Prostate gland (tissue), 2 donors: ENCODE results near the gene GEMIN7. TPM values are rescaled to one million over a fixed set of nuclear protein-coding genes. Genes with fewer than 3 reads are reported as not detected.

Source experiments
- DNase-seq: peaks from one replicate; pipeline ENCODE4 v3.0.0-alpha.2; 2019; ENCODE audit warnings: low spot score
- H3K27ac ChIP-seq, 2 donors: fragments of 200-600 bp; sonication (generic); 2 replicates each; pipeline ENCODE4 v1.5.1; 2017 to 2019
- H3K27me3 ChIP-seq: fragments of 200-600 bp; sonication (generic); replicated peaks from 2 replicates; pipeline ENCODE4 v1.5.1; 2019; ENCODE audit not compliant: insufficient read depth
- H3K36me3 ChIP-seq, 2 donors: fragments of 200-600 bp; sonication (generic); 1 replicate in 1 of 2; 2 replicates in 1 of 2; pipeline versions ENCODE4 v1.5.1 to v1.8.1; 2017 to 2019
- H3K4me1 ChIP-seq: fragments of 200-600 bp; sonication (generic); replicated peaks from 2 replicates; pipeline ENCODE4 v1.5.1; 2019
- H3K4me3 ChIP-seq, 2 donors: fragments of 200-600 bp; sonication (generic); 2 replicates each; pipeline ENCODE4 v1.5.1; 2017 to 2019
- H3K9me3 ChIP-seq: fragments of 200-600 bp; sonication (generic); 2 replicates; pipeline ENCODE4 v1.5.1; 2017
- POLR2A ChIP-seq: fragments of 450-650 bp; IDR thresholded peaks from one replicate; pipeline ENCODE4 v1.6.1; 2016; ENCODE audit warnings: antibody characterized with exemption, mild to moderate bottlenecking
- POLR2AphosphoS5 ChIP-seq: sonication (generic); formaldehyde crosslinking; IDR thresholded peaks from one replicate; pipeline ENCODE4 v1.6.1; 2017; ENCODE audit warnings: antibody characterized with exemption
- WGBS: methylation state at CpG from one replicate; pipeline ENCODE4 v1.1.5; 2018; 5-methylcytosine and 5-hydroxymethylcytosine counted together
- intact Hi-C: fragments of 100-400 bp; cut with DNase I; formaldehyde crosslinking; loops from one replicate; pipeline ENCODE4 v1.14.2; 2022
- total RNA-seq, 2 donors: library from RNA; depleted of rRNA; stranded (reverse); fragments of >200 nt; gene quantifications; one replicate each; pipeline ENCODE4 v1.1.0, GENCODE V29; 2016
- TF ChIP-seq, protein P1 (sequence below), 4 experiments: fragments of 200-600 bp in 2 of 4; fragments of 450-650 bp in 2 of 4; sonication (generic) in 2 of 4; IDR thresholded peaks; 1 replicate in 3 of 4; 2 replicates in 1 of 4; pipeline ENCODE4 v1.5.1; 2016 to 2019; ENCODE audit warnings: antibody characterized with exemption in 4 of 4, mild to moderate bottlenecking in 2 of 4, moderate library complexity in 2 of 4

The GEMIN7 gene
- total RNA-seq, 2 donors from 2014 or later, result 13.9 to 41.0 TPM

DNA sequence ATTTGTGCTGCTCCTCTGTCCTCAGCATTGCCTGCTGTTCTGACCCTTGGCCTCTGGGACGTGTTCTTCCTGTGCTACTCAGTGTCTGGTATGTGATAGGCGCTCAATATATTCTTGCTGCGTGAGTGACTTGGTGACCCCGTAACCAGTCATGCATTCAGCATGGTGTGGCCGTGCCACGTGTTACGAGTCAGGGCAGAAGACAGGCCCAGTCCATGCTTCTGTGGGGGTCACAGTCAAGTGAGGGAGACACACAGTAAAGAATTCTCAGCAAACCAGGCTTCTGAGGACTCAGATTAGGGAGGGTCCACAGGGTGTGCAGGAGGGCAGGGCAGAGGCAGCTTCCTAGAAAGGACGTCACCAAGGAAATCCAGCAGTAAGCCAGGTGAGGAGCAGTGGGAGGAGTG lies 21.8 kb downstream of the GEMIN7 start:
- WGBS, result 78% methylated on average over 8 of the region's 8 CpGs
- TF ChIP-seq, protein P1, sequence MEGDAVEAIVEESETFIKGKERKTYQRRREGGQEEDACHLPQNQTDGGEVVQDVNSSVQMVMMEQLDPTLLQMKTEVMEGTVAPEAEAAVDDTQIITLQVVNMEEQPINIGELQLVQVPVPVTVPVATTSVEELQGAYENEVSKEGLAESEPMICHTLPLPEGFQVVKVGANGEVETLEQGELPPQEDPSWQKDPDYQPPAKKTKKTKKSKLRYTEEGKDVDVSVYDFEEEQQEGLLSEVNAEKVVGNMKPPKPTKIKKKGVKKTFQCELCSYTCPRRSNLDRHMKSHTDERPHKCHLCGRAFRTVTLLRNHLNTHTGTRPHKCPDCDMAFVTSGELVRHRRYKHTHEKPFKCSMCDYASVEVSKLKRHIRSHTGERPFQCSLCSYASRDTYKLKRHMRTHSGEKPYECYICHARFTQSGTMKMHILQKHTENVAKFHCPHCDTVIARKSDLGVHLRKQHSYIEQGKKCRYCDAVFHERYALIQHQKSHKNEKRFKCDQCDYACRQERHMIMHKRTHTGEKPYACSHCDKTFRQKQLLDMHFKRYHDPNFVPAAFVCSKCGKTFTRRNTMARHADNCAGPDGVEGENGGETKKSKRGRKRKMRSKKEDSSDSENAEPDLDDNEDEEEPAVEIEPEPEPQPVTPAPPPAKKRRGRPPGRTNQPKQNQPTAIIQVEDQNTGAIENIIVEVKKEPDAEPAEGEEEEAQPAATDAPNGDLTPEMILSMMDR (IDR thresholded peaks at IDR 0.05), result no peak
- TF ChIP-seq POLR2A (no peak), POLR2AphosphoS5 (no peak)
- intact Hi-C loops, result no loop called here
- Histone ChIP-seq H3K4me3 (no peak overlapping the region), H3K27me3 (no peaks in the 10 kb centered on the region), H3K9me3 (no peaks in the 10 kb centered on the region), H3K27ac (no peak overlapping the region), H3K4me1 (peaks cover 23% of the 10 kb centered on the region), H3K36me3 (no peaks in the 10 kb centered on the region)
- no peak for DNase-seq

DNA sequence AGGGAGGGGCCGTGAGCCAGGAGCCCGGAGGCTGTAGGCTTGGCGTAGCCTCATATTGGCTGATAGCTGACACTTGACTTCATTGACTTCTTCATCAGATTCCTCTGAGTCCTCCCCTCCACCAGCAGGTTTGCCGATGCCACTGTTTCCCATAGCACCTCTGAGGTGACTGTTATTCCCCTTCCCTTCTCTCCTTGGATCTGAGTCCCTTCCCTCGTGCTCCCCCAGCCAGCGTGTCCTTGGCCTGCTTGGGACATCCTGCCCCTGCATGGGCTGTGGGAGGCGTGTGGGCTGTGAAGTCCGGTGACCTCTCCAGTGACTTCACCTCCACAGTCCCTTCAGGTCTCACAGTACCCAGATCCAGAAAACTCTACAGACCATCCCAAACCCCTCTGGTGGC lies 22.7 kb downstream of the GEMIN7 start:
- intact Hi-C loops, result no loop called here
- no peak overlapping the region for H3K4me3 ChIP-seq
- TF ChIP-seq POLR2AphosphoS5, result no peak
- TF ChIP-seq, protein P1 (IDR thresholded peaks at IDR 0.05), result no peak
- no peak for TF ChIP-seq POLR2A
- H3K36me3 ChIP-seq, result no peaks in the 10 kb centered on the region
- 88% methylated on average over 8 of the region's 8 CpGs for WGBS
- no peaks in the 10 kb centered on the region for H3K9me3 ChIP-seq
- DNase-seq, result no peak
- H3K4me1 ChIP-seq, result peaks cover 23% of the 10 kb centered on the region
- no peaks in the 10 kb centered on the region for H3K27me3 ChIP-seq
- no peak overlapping the region for H3K27ac ChIP-seq

DNA sequence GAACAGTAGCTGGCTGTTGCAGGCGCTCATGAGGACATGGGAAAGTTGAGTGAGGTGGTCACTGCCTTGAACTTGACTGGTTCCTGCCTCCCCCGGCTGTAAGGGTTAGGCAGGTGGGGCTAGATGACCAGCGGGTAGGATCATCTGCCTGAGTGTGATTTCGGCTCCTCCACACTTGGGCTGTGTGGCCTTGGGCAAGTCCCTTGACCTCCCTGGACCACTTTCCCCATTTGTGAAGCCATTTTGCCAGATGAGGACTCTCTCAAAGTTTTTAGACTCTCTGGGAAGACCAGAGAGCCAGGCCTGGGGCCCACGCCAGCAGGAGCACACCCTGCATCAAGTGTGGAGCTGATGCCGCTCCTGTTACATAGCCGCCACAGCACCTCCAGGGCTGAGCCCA lies 23.4 kb downstream of the GEMIN7 start:
- Histone ChIP-seq H3K9me3 (no peaks in the 10 kb centered on the region), H3K27me3 (no peaks in the 10 kb centered on the region), H3K4me3 (no peak overlapping the region), H3K27ac (no peak overlapping the region), H3K4me1 (peaks cover 20% of the 10 kb centered on the region), H3K36me3 (no peaks in the 10 kb centered on the region)
- TF ChIP-seq POLR2A, result no peak
- no peak for TF ChIP-seq POLR2AphosphoS5
- 98% methylated on average over 7 of the region's 7 CpGs for WGBS
- intact Hi-C loops, result no loop called here
- no peak for DNase-seq

DNA sequence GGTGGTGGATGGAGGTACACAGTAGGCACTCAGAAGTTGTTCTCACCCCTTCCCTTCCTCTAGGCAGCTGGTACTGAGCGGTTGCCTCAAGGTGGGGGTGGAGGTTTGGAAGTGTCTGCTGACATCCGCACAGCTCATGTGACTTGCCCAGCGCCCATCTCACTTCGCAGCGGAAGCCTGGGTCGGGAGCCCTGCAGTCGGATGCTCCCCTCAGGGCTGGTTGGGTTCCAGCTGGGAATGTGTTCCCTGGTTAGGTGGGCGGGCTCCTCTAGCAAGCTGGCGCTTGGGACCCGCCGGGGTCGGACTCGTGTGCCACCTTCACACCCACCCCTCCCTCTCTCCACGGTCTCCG lies 24.1 kb downstream of the GEMIN7 start:
- 14% methylated on average over 15 of the region's 15 CpGs for WGBS
- TF ChIP-seq, protein P1 (IDR thresholded peaks at IDR 0.05), result no peak
- TF ChIP-seq POLR2A, result no peak
- TF ChIP-seq POLR2AphosphoS5, result no peak

DNA sequence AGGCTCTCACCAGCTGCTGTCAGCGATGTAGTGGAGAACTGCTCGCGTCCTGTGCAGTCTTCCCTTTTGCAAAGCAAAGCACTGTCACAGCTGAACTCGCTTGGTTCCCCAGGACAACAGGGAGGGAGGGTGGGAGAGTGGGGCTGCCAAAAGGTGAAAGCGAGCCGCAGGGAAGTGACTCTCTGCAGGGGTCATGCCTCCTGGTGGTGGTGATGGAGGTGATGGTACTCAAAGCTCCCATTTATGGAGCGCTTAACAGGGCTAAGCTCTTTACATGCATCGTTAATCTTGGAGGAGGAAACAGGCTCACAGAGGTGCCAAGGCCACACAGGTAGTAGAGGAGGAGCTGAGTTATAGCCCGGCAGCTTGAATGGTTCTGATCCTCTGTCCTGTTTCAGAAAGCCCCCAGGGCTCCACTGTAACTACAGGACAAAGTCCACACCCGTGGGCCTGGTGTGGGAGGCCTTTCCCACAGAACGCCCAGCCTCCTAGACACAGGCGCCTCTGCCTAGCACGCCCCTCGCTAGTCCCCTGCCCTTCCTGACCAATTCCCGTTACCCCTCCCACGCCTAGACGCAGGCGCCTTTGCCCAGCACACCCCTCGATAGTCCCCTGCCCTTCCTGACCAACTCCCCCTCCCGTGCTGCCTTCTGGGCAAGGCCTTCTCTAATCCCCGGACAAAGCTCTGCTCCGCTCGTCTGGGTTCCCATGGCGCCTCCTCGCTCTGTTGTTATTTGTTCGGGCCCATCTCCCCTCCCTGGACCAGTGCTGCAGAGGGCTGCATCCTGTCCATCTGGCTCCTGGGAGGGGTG lies 24.7 kb downstream of the GEMIN7 start:
- 36% methylated on average over 26 of the region's 26 CpGs for WGBS
- DNase-seq, result no peak
- Histone ChIP-seq H3K4me3 (no peak overlapping the region), H3K4me1 (peaks cover 9% of the 10 kb centered on the region), H3K27me3 (no peaks in the 10 kb centered on the region), H3K27ac (no peak overlapping the region), H3K36me3 (no peaks in the 10 kb centered on the region), H3K9me3 (no peaks in the 10 kb centered on the region)
- TF ChIP-seq, protein P1 (IDR thresholded peaks at IDR 0.05), result no peak
- TF ChIP-seq POLR2AphosphoS5, result no peak
- TF ChIP-seq POLR2A, result no peak
- intact Hi-C loops, result no loop called here

More for the DNA sequence above, 24.1 kb downstream of the GEMIN7 start:
- no peaks in the 10 kb centered on the region for H3K9me3 ChIP-seq
- H3K27ac ChIP-seq, result no peak overlapping the region
- no peaks in the 10 kb centered on the region for H3K27me3 ChIP-seq
- no peak for DNase-seq
- intact Hi-C loops, result no loop called here
- no peak overlapping the region for H3K4me3 ChIP-seq
- peaks cover 14% of the 10 kb centered on the region for H3K4me1 ChIP-seq
- H3K36me3 ChIP-seq, result no peaks in the 10 kb centered on the region
